Measurements from ENCODE around the gene CCDC197. TPM values are rescaled to one million over a fixed set of nuclear protein-coding genes. Genes with fewer than 3 reads are reported as not detected.

The CCDC197 gene
- total and polyA plus RNA-seq, 4 donors, result not detected

DNA sequence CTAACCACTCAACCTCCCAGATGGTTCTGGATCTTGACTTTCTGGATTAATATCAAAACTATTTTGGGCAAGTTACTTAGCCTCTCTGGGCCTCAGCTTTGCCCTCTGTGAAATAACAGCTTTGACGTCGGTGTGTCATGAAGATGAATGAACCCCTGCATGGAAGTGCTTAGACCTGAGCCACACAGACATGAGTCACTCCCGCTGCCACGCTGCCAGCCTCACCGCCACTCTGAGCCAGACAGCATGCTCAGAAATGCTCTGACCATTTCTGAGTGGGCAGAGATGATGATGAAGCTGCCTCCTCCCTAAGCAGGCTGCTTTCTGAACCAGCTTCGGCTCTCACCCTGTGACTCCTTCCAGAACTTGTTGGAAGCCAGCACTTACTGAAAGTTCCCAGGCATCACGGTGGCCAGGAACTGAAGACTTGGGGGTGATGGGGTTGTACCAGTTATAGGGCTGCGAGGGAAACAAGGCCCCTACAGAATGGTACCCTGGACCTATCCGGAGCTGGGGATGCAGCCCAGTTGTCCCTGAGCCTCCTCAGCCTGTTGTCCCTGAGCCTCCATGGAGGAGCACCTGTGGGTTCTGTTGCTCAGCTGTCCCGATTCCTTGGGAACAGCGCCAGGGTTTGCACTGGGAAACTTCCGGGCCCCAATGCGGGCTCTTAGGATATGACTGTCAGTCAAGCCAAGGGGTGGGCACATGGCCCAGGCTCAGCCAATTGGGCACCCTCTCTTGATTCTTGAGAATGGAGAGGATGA lies 2.0 kb upstream of the CCDC197 start:
- Histone ChIP-seq H3K9ac (ENCODE audit: low read depth in 1 of 2, low read length in 2 of 2) (no peak overlapping the region), H3K36me3 (ENCODE audit: control insufficient read depth in 4 of 4, insufficient read depth in 3 of 4, low read depth in 1 of 4, low read length in 3 of 4) (no peaks in the 10 kb centered on the region), H3K4me1 (ENCODE audit: control insufficient read depth in 4 of 4, insufficient read depth in 4 of 4, low read length in 3 of 4) (no peaks in the 10 kb centered on the region), H3K27me3 (ENCODE audit: control insufficient read depth in 4 of 4, insufficient read depth in 4 of 4, low read length in 3 of 4) (no peaks in the 10 kb centered on the region), H3K4me3 (ENCODE audit: low read depth in 1 of 3, low read length in 3 of 3) (no peak overlapping the region), H3K27ac (ENCODE audit: low read depth in 1 of 2, low read length in 2 of 2) (no peak overlapping the region), H3K9me3 (ENCODE audit: control insufficient read depth in 4 of 4, low read length in 3 of 4) (no peaks in the 10 kb centered on the region)
- no peak for TF ChIP-seq HNF4G (IDR thresholded peaks at IDR 0.05)
- no peak for DNase-seq (ENCODE audit: low spot score)
- 65% methylated on average over 13 of the region's 13 CpGs for WGBS

DNA sequence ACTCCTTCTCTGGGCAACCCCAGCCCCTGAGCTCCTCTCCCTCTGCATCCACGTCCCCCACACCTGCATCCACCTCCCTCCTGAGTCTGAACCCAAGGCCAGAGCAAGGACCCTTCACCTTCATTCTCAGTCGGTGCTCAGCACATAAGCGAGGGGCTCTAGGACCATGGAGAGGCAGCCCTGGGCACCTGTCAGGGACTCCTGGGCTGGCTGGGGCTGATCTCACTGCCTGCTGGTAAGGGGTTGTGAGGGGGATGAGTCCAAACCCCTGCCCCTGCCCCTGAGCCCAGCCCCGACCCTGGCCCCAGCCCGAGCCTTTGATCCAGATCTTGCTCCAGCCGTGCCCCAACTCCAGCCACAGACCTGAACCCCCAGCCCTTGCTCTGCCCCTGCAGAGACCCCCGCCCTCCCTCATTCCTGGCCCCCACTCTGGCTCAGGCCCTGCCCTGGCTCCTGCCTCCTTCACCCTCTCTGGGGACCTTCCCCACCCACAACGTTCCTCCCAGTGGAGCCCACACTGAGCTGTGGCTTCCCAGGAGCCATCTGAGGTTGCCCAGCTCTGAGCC lies 888 bp upstream of the CCDC197 start:
- Histone ChIP-seq H3K27ac (ENCODE audit: low read depth in 1 of 2, low read length in 2 of 2) (no peak overlapping the region), H3K9me3 (ENCODE audit: control insufficient read depth in 4 of 4, low read length in 3 of 4) (no peaks in the 10 kb centered on the region), H3K9ac (ENCODE audit: low read depth in 1 of 2, low read length in 2 of 2) (no peak overlapping the region), H3K4me1 (ENCODE audit: control insufficient read depth in 4 of 4, insufficient read depth in 4 of 4, low read length in 3 of 4) (no peaks in the 10 kb centered on the region), H3K4me3 (ENCODE audit: low read depth in 1 of 3, low read length in 3 of 3) (no peak overlapping the region), H3K27me3 (ENCODE audit: control insufficient read depth in 4 of 4, insufficient read depth in 4 of 4, low read length in 3 of 4) (no peaks in the 10 kb centered on the region), H3K36me3 (ENCODE audit: control insufficient read depth in 4 of 4, insufficient read depth in 3 of 4, low read depth in 1 of 4, low read length in 3 of 4) (no peaks in the 10 kb centered on the region)
- no peak for DNase-seq (ENCODE audit: low spot score)
- TF ChIP-seq FOXA2 (IDR thresholded peaks at IDR 0.05), result no peak
- TF ChIP-seq, protein P1, sequence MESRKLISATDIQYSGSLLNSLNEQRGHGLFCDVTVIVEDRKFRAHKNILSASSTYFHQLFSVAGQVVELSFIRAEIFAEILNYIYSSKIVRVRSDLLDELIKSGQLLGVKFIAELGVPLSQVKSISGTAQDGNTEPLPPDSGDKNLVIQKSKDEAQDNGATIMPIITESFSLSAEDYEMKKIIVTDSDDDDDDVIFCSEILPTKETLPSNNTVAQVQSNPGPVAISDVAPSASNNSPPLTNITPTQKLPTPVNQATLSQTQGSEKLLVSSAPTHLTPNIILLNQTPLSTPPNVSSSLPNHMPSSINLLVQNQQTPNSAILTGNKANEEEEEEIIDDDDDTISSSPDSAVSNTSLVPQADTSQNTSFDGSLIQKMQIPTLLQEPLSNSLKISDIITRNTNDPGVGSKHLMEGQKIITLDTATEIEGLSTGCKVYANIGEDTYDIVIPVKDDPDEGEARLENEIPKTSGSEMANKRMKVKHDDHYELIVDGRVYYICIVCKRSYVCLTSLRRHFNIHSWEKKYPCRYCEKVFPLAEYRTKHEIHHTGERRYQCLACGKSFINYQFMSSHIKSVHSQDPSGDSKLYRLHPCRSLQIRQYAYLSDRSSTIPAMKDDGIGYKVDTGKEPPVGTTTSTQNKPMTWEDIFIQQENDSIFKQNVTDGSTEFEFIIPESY (IDR thresholded peaks at IDR 0.05), result no peak
- TF ChIP-seq EGR1 (IDR thresholded peaks at IDR 0.05; ENCODE audit: low read depth in 2 of 2), result no peak
- no peak for TF ChIP-seq HNF4G (IDR thresholded peaks at IDR 0.05)
- TF ChIP-seq YY1 (IDR thresholded peaks at IDR 0.05), result no peak
- TF ChIP-seq NR2F2 (IDR thresholded peaks at IDR 0.05), result no peak
- no peak for TF ChIP-seq HNF4A (conservative IDR thresholded peaks at IDR 0.05)
- no peak for TF ChIP-seq SP1 (IDR thresholded peaks at IDR 0.05)
- no peak for TF ChIP-seq TAF1 (conservative IDR thresholded peaks at IDR 0.05)
- TF ChIP-seq RAD21 (IDR thresholded peaks at IDR 0.05), result no peak
- TF ChIP-seq, protein P2, sequence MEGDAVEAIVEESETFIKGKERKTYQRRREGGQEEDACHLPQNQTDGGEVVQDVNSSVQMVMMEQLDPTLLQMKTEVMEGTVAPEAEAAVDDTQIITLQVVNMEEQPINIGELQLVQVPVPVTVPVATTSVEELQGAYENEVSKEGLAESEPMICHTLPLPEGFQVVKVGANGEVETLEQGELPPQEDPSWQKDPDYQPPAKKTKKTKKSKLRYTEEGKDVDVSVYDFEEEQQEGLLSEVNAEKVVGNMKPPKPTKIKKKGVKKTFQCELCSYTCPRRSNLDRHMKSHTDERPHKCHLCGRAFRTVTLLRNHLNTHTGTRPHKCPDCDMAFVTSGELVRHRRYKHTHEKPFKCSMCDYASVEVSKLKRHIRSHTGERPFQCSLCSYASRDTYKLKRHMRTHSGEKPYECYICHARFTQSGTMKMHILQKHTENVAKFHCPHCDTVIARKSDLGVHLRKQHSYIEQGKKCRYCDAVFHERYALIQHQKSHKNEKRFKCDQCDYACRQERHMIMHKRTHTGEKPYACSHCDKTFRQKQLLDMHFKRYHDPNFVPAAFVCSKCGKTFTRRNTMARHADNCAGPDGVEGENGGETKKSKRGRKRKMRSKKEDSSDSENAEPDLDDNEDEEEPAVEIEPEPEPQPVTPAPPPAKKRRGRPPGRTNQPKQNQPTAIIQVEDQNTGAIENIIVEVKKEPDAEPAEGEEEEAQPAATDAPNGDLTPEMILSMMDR (IDR thresholded peaks at IDR 0.05; ENCODE audit: low read depth, low read length, missing input control), result no peak
- TF ChIP-seq GABPA (IDR thresholded peaks at IDR 0.05 in 1 of 2, conservative IDR thresholded peaks at IDR 0.05 in 1 of 2), result no peak
- TF ChIP-seq RXRA (IDR thresholded peaks at IDR 0.05), result no peak
- no peak for TF ChIP-seq JUND (IDR thresholded peaks at IDR 0.05)
- TF ChIP-seq, protein P3, sequence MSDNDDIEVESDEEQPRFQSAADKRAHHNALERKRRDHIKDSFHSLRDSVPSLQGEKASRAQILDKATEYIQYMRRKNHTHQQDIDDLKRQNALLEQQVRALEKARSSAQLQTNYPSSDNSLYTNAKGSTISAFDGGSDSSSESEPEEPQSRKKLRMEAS (IDR thresholded peaks at IDR 0.05), result no peak
- TF ChIP-seq FOXA1 (IDR thresholded peaks at IDR 0.05), result no peak
- TF ChIP-seq, protein P4, sequence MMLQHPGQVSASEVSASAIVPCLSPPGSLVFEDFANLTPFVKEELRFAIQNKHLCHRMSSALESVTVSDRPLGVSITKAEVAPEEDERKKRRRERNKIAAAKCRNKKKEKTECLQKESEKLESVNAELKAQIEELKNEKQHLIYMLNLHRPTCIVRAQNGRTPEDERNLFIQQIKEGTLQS (IDR thresholded peaks at IDR 0.05), result no peak
- TF ChIP-seq, protein P5, sequence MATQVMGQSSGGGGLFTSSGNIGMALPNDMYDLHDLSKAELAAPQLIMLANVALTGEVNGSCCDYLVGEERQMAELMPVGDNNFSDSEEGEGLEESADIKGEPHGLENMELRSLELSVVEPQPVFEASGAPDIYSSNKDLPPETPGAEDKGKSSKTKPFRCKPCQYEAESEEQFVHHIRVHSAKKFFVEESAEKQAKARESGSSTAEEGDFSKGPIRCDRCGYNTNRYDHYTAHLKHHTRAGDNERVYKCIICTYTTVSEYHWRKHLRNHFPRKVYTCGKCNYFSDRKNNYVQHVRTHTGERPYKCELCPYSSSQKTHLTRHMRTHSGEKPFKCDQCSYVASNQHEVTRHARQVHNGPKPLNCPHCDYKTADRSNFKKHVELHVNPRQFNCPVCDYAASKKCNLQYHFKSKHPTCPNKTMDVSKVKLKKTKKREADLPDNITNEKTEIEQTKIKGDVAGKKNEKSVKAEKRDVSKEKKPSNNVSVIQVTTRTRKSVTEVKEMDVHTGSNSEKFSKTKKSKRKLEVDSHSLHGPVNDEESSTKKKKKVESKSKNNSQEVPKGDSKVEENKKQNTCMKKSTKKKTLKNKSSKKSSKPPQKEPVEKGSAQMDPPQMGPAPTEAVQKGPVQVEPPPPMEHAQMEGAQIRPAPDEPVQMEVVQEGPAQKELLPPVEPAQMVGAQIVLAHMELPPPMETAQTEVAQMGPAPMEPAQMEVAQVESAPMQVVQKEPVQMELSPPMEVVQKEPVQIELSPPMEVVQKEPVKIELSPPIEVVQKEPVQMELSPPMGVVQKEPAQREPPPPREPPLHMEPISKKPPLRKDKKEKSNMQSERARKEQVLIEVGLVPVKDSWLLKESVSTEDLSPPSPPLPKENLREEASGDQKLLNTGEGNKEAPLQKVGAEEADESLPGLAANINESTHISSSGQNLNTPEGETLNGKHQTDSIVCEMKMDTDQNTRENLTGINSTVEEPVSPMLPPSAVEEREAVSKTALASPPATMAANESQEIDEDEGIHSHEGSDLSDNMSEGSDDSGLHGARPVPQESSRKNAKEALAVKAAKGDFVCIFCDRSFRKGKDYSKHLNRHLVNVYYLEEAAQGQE (IDR thresholded peaks at IDR 0.05), result no peak
- 53% methylated on average over 8 of the region's 8 CpGs for WGBS
